HG02678 (cell line): Measurements from ENCODE around the gene NME7.
A peak's percentile ranks its signal among the peaks of the same experiment; 100 is the strongest.
"Not testable (repeated sequence)": the region's sequence is repeated elsewhere in the genome, so short reads cannot be mapped to it uniquely, and the experiment has no call there.

ENCODE experiments used
- ATAC-seq: cut with Tn5 transposase; IDR thresholded peaks from one replicate; pipeline ENCODE4 v1.9.1; 2021; ENCODE audit warnings: mild to moderate bottlenecking, moderate library complexity; ENCODE audit not compliant: unreplicated experiment

NME7 gene

GRCh38 chr1:169133228-169133576, 234.4 kb downstream of the NME7 start:
- ATAC-seq: no peak

- no peak for ATAC-seq
Measured at GRCh38 chr1:169132512-169133227, 234.9 kb downstream of the NME7 start.

GRCh38 chr1:169130683-169131082, 236.9 kb downstream of the NME7 start:
- no peak for ATAC-seq

- ATAC-seq: no peak
Measured at GRCh38 chr1:169129109-169129784, 238.3 kb downstream of the NME7 start.

- ATAC-seq: no peak
Measured at GRCh38 chr1:169128562-169128961, 239.0 kb downstream of the NME7 start.

- ATAC-seq: no peak
Measured at GRCh38 chr1:169127305-169127704, 240.3 kb downstream of the NME7 start.

- ATAC-seq: no peak
Measured at GRCh38 chr1:169126335-169126734, 241.3 kb downstream of the NME7 start.

GRCh38 chr1:169125597-169125996, 242.0 kb downstream of the NME7 start:
- not testable (repeated sequence) for ATAC-seq

- ATAC-seq: no peak
Measured at GRCh38 chr1:169124459-169124858, 243.1 kb downstream of the NME7 start.

GRCh38 chr1:169122976-169123375, 244.6 kb downstream of the NME7 start:
- peak; percentile 39 for ATAC-seq

- no peak for ATAC-seq
Measured at GRCh38 chr1:169121146-169121923, 246.3 kb downstream of the NME7 start.

- no peak for ATAC-seq
Measured at GRCh38 chr1:169120066-169120465, 247.5 kb downstream of the NME7 start.

GRCh38 chr1:169119405-169119804, 248.2 kb downstream of the NME7 start:
- no peak for ATAC-seq

- ATAC-seq: no peak
Measured at GRCh38 chr1:169118227-169118626, 249.4 kb downstream of the NME7 start.

- ATAC-seq: no peak
Measured at GRCh38 chr1:169117599-169117998, 250.0 kb downstream of the NME7 start.

GRCh38 chr1:169117014-169117413, 250.6 kb downstream of the NME7 start:
- ATAC-seq: no peak

GRCh38 chr1:169115891-169116585, 251.6 kb downstream of the NME7 start:
- ATAC-seq: peak; percentile 74

- no peak for ATAC-seq
Measured at GRCh38 chr1:169113613-169114119, 253.9 kb downstream of the NME7 start.

GRCh38 chr1:169112241-169112640, 255.4 kb downstream of the NME7 start:
- no peak for ATAC-seq

- no peak for ATAC-seq
Measured at GRCh38 chr1:169111472-169111871, 256.1 kb downstream of the NME7 start.
